Raji (cell line): ENCODE data around the gene STKLD1.

Experiments used
- POLR2A ChIP-seq: IDR thresholded peaks from 2 replicates; pipeline ENCODE4 v1.6.1; 2011; ENCODE audit warnings: low read depth, low read length, control low read depth; ENCODE audit not compliant: insufficient read depth

The STKLD1 gene

GRCh38 chr9:133354766-133355165 lies 21.4 kb upstream of the STKLD1 start:
- no peak for TF ChIP-seq POLR2A

GRCh38 chr9:133355881-133356357 lies 20.2 kb upstream of the STKLD1 start:
- TF ChIP-seq POLR2A: no peak

GRCh38 chr9:133356391-133357091 lies 19.6 kb upstream of the STKLD1 start, which contains the start of the genes SURF1 and SURF2:
TSS of gene SURF1 (minus strand) at chr9:133356487. CDS start at chr9:133356453, 34 bp downstream.
TSS of gene SURF2 (plus strand) at chr9:133356550. CDS start at chr9:133356593, 43 bp downstream.
- TF ChIP-seq POLR2A: peak; percentile 82

GRCh38 chr9:133357656-133358055 lies 18.5 kb upstream of the STKLD1 start:
- no peak for TF ChIP-seq POLR2A

DNA sequence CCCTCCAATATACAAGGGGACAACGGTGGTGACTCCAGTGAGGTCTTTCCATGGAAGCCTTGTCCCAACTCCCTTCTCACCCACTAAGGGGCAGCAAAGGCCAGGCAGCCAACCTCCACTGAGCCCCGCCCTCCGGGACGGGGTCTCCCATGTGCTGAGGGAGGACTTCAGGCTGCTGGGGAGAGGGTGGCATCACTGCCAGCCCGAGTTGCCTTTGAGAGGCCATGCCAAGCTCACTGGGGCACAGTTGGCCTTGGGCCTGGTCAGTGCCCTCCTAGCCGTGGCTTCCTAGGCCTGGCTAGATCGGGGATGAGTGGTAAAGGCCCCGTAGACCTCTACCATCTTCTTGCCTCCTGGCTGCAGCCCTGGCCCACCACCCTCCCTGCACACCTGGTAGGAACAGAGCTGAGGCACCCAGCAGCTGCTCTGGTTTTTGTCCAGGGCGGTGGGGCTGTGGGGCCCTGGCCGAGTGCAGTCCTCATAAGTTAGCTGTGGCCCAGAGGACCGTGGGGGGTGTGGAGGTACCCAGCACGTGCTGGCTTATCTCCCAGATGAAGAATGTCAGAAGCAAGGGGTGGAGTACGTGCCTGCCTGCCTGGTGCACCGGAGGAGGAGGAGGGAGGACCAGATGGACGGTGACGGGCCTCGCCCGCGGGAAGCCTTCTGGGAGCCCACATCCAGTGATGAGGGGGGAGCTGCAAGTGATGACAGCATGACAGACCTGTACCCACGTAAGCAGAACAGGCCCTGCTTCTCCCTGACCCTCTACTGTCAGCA lies 16.6 kb upstream of the STKLD1 start:
- no peak for TF ChIP-seq POLR2A

GRCh38 chr9:133360400-133361393 lies 15.5 kb upstream of the STKLD1 start:
- TF ChIP-seq POLR2A: no peak

- TF ChIP-seq POLR2A: no peak
These were observed 14.6 kb upstream of the STKLD1 start for GRCh38 chr9:133361507-133362092.

DNA sequence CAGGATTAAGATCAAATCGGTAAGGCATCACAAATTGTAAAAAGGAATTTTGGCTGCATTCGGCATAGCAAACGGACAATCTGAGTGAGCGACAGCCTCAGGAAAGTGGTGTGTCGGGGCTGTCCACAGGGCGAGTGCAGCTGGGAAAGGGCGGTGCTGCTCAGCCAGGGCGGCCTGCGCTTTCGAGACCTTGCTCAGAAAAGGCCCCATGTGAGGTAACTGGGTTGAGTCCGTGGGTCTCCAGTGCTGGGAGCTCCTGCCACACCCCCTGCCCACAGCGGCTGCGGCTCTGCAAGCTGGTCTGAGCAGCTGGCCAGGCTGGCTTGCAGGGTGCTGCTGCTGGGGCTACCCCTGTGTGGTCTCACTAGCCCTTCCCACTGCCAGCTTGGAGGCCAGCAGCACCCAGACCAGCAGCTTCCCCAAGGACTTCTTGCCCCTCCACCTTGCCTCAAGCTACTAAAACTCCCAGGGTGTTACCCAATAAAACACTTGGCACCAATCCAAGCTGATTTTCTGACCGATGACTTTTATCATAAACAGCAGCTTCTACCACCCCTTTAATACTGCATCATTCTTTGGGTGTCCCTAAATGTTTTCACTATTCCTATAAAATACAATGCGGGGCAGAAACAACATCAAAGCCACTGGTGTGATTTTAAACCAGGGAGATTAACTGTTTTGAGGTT lies 13.7 kb upstream of the STKLD1 start:
- TF ChIP-seq POLR2A: no peak; the same call in 1 of the 2 replicates

GRCh38 chr9:133366435-133366834 lies 9.7 kb upstream of the STKLD1 start:
- TF ChIP-seq POLR2A: no peak

- no peak for TF ChIP-seq POLR2A
These were observed 8.9 kb upstream of the STKLD1 start for GRCh38 chr9:133367221-133367620.

DNA sequence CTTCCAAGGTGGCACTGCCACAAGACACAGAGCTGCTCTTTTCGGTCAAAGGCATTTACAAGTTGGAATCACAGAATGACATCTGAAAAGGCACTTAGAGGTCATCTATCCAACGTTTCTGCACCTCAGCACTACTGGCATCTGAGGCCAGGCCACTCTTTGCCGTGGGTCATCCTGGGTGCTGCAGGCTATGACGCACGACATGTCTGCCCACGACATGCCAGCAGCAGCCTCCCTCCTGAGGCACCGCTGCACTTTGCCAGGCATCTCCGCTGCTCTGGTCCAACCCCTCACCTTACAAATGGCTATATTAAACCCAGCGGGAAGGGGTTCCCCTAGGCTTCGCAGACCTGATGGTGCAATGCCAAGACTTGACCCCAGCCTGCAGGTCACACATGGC lies 8.4 kb upstream of the STKLD1 start:
- TF ChIP-seq POLR2A: no peak

GRCh38 chr9:133368249-133368881 lies 7.8 kb upstream of the STKLD1 start:
- TF ChIP-seq POLR2A: no peak

- TF ChIP-seq POLR2A: no peak
These were observed 6.7 kb upstream of the STKLD1 start for GRCh38 chr9:133369422-133369821.
